Nephron (organoid): ENCODE data around the gene ULK4.

Experiments used
- H3K27ac Mint-ChIP-seq, 3 experiments: 2 replicates each; pipeline ENCODE4 v1.8.0; 2020; ENCODE audit warnings: mixed read lengths in 3 of 3, mild to moderate bottlenecking in 2 of 3, moderate library complexity in 1 of 3
- H3K27me3 Mint-ChIP-seq: 2 replicates; pipeline ENCODE4 v1.8.0; 2021; ENCODE audit warnings: low read depth, mild to moderate bottlenecking, moderate library complexity, mixed read lengths
- H3K36me3 Mint-ChIP-seq: 2 replicates; pipeline ENCODE4 v1.8.0; 2020; ENCODE audit warnings: low read depth, mixed read lengths
- H3K4me1 Mint-ChIP-seq: 2 replicates; pipeline ENCODE4 v1.8.0; 2020; ENCODE audit warnings: mixed read lengths
- H3K4me3 Mint-ChIP-seq, 3 experiments: 2 replicates each; pipeline ENCODE4 v1.8.0; 2020; ENCODE audit warnings: mild to moderate bottlenecking in 3 of 3, mixed read lengths in 3 of 3, moderate library complexity in 2 of 3
- H3K9me3 Mint-ChIP-seq: 2 replicates; pipeline ENCODE4 v1.8.0; 2020; ENCODE audit warnings: mixed read lengths
- TF ChIP-seq, protein P1 (sequence below), 3 experiments: fragments of 200-600 bp; sonication (generic); IDR thresholded peaks; one replicate each; pipeline ENCODE4 v1.5.0; 2021; ENCODE audit warnings: antibody characterized with exemption in 3 of 3; ENCODE audit not compliant: unreplicated experiment in 3 of 3

ULK4 gene

DNA sequence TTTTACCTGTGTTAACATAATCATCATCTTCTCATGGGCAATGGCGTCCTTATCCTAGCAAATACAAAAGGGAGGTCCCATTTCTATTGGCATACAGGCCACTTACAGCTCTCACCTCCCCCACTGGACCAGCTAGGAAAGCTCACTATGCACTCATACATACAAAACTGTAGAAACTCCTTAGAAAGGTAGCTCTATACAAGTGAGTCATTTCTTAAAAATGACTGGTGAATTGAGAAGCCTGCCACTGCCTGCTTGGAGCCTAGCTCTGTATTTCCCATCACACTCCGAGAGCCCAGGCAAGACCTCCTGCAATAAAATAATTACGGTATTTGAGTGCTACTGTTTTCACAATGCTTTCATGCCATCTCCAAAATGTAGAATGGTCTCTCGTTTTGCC lies 321.8 kb downstream of the ULK4 start:
- Mint-ChIP-seq H3K9me3 (no peaks in the 10 kb centered on the region), H3K27ac (no peak overlapping the region), H3K4me3 (no peak overlapping the region), H3K27me3 (no peaks in the 10 kb centered on the region), H3K4me1 (no peaks in the 10 kb centered on the region), H3K36me3 (no peaks in the 10 kb centered on the region)
- TF ChIP-seq, protein P1, sequence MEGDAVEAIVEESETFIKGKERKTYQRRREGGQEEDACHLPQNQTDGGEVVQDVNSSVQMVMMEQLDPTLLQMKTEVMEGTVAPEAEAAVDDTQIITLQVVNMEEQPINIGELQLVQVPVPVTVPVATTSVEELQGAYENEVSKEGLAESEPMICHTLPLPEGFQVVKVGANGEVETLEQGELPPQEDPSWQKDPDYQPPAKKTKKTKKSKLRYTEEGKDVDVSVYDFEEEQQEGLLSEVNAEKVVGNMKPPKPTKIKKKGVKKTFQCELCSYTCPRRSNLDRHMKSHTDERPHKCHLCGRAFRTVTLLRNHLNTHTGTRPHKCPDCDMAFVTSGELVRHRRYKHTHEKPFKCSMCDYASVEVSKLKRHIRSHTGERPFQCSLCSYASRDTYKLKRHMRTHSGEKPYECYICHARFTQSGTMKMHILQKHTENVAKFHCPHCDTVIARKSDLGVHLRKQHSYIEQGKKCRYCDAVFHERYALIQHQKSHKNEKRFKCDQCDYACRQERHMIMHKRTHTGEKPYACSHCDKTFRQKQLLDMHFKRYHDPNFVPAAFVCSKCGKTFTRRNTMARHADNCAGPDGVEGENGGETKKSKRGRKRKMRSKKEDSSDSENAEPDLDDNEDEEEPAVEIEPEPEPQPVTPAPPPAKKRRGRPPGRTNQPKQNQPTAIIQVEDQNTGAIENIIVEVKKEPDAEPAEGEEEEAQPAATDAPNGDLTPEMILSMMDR (IDR thresholded peaks at IDR 0.05; ENCODE audit: unreplicated experiment in 3 of 3): no peak

DNA sequence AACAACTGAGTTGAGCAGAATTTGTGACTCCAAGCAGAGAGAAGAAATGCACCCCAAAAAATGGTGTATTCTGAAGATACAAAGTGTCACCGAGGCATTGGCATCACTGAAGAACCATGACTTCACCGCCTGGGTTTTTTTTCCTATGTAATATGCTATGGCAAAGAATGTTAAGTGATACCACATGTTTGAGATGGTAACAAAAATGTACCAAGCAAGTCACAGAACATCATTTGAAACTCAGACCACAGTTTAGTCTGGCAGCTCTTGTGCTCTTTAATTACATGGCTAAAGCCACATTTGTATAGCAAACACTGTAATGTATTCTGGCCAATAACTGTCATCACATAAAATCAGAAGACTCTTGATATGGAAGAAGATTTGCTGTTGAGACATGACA lies 323.5 kb downstream of the ULK4 start:
- TF ChIP-seq, protein P1 (IDR thresholded peaks at IDR 0.05; ENCODE audit: unreplicated experiment in 3 of 3): no peak
- H3K36me3 Mint-ChIP-seq: no peaks in the 10 kb centered on the region
- H3K27me3 Mint-ChIP-seq: no peaks in the 10 kb centered on the region
- H3K27ac Mint-ChIP-seq: no peak overlapping the region
- no peaks in the 10 kb centered on the region for H3K9me3 Mint-ChIP-seq
- no peak overlapping the region for H3K4me3 Mint-ChIP-seq
- peaks cover 3% of the 10 kb centered on the region for H3K4me1 Mint-ChIP-seq

DNA sequence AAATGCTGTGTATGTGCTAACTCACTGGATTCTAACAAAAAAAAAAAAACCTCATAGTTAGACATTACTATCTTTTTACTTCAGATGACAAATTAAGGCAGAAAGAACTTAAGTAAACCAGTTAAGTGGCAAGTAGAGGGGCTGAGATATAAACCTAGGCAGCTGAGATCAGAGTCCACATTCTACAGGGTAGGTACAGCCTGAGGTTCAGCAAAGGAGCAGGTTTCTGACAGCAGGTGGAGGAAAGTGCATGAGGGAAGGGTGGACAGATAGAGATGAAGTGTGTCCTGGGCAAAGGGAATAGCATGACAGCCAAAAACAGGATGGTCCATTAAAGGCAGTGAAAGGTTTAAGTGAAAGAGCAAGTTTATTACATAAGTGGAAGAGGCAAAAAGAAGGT lies 329.2 kb downstream of the ULK4 start:
- TF ChIP-seq, protein P1 (IDR thresholded peaks at IDR 0.05; ENCODE audit: unreplicated experiment in 3 of 3): no peak
- no peaks in the 10 kb centered on the region for H3K36me3 Mint-ChIP-seq
- no peaks in the 10 kb centered on the region for H3K27me3 Mint-ChIP-seq
- no peak overlapping the region for H3K4me3 Mint-ChIP-seq
- no peaks in the 10 kb centered on the region for H3K9me3 Mint-ChIP-seq
- H3K4me1 Mint-ChIP-seq: peaks cover 18% of the 10 kb centered on the region
- peak overlapping the region; percentile 22 to 27 (median 26) for H3K27ac Mint-ChIP-seq

DNA sequence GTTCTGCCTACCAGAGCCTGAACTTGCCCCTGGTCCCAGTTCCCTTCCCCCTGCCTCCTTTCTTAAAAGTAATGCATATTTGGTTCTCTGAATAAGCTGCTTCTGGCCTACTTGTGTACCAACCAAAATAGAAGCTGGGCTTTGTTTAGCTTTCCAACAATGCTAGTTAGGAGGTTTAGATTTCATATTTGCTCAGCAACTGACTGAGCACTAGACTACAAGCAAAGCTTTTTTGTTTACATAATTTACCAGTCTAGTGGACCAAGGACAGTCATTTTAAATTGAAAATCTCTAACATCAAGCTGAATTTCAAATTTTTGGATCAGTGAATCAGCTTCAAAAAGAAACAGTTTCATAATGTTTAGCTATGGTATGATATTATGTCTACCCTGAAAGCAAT lies 331.2 kb downstream of the ULK4 start:
- H3K4me1 Mint-ChIP-seq: peaks cover 18% of the 10 kb centered on the region
- peaks cover 4% of the 10 kb centered on the region for H3K27me3 Mint-ChIP-seq
- no peaks in the 10 kb centered on the region for H3K9me3 Mint-ChIP-seq
- no peak overlapping the region for H3K4me3 Mint-ChIP-seq
- TF ChIP-seq, protein P1 (IDR thresholded peaks at IDR 0.05; ENCODE audit: unreplicated experiment in 3 of 3): no peak
- no peak overlapping the region for H3K27ac Mint-ChIP-seq
- no peaks in the 10 kb centered on the region for H3K36me3 Mint-ChIP-seq

DNA sequence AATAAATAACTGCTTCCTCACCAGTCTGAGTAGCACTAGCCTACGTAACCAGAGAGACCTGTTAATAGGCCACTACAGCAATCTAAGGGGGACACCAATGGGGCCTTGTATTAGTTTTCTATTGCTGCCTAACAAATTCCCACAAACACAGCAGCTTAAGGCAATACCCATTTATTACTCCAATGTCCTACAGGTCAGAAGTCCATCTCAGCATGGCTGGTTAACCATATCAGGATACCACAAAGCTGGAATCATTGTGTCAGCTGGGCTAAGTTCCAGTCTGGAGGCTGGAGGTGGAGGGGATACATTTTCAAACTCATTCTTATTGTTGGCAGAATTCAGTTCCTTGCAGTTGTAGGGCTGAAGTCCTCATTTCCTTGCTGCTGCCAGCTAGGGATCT lies 331.9 kb downstream of the ULK4 start:
- no peak overlapping the region for H3K4me3 Mint-ChIP-seq
- peak overlapping the region in 1 of 3 experiments; percentile 26 for H3K27ac Mint-ChIP-seq
- peaks cover 18% of the 10 kb centered on the region for H3K4me1 Mint-ChIP-seq
- TF ChIP-seq, protein P1 (IDR thresholded peaks at IDR 0.05; ENCODE audit: unreplicated experiment in 3 of 3): no peak
- H3K9me3 Mint-ChIP-seq: no peaks in the 10 kb centered on the region
- peaks cover 4% of the 10 kb centered on the region for H3K27me3 Mint-ChIP-seq
- no peaks in the 10 kb centered on the region for H3K36me3 Mint-ChIP-seq

DNA sequence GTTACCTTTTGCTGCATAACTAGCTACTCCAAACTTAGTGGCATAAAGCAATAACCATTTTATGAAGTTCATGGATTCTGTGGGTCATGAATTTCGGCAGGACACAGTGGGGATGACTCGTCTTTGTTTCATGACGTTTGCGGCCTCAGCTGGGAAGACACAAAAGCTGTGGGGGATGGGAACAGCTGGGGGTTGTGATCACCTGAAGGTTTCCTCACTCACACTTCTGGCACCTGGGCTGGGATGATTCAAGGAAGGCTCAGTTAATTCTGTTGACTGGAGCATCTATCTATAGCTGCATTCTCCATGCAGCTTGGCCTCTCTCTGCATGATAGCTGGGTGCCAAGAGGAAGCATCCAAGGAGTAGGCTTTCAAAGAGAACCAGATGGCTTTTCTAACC lies 332.8 kb downstream of the ULK4 start:
- Mint-ChIP-seq H3K27ac (no peak overlapping the region), H3K36me3 (no peaks in the 10 kb centered on the region), H3K4me3 (no peak overlapping the region), H3K9me3 (no peaks in the 10 kb centered on the region), H3K4me1 (peaks cover 18% of the 10 kb centered on the region), H3K27me3 (peaks cover 4% of the 10 kb centered on the region)
- TF ChIP-seq, protein P1 (IDR thresholded peaks at IDR 0.05; ENCODE audit: unreplicated experiment in 3 of 3): no peak
